ENCODE measurements around the gene MAST4. TPM values are rescaled to one million over a fixed set of nuclear protein-coding genes. Genes with fewer than 3 reads are reported as not detected.

MAST4 gene
- total RNA-seq, 1 donor from 2014 or later = 17.2 TPM

DNA sequence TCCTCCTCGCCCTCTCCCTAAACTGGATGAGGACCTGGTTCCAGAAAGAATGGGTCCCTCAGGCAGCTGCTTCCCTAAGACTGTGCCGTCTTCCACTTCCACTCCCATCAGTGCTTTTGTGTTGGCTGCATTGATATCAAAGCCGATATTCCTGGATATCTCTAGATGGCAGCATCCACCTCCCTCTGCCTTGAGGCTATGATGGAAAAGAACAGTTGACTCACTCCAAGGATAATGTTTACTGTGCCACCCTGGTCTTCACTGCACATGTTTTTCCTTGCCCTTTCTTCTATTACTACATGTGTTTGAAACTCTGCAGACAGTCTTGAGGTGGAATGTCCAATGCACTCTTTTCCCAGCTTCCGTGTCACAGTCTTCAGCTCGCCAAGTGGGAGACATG, 211.6 kb downstream of the MAST4 start:
- TF ChIP-seq, protein P1, sequence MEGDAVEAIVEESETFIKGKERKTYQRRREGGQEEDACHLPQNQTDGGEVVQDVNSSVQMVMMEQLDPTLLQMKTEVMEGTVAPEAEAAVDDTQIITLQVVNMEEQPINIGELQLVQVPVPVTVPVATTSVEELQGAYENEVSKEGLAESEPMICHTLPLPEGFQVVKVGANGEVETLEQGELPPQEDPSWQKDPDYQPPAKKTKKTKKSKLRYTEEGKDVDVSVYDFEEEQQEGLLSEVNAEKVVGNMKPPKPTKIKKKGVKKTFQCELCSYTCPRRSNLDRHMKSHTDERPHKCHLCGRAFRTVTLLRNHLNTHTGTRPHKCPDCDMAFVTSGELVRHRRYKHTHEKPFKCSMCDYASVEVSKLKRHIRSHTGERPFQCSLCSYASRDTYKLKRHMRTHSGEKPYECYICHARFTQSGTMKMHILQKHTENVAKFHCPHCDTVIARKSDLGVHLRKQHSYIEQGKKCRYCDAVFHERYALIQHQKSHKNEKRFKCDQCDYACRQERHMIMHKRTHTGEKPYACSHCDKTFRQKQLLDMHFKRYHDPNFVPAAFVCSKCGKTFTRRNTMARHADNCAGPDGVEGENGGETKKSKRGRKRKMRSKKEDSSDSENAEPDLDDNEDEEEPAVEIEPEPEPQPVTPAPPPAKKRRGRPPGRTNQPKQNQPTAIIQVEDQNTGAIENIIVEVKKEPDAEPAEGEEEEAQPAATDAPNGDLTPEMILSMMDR (IDR thresholded peaks at IDR 0.05) = no peak
- Mint-ChIP-seq H3K36me3 (ENCODE audit: low read depth) (no peaks in the 10 kb centered on the region), H3K4me1 (peaks cover 9% of the 10 kb centered on the region), H3K4me3 (no peak overlapping the region), H3K9me3 (no peaks in the 10 kb centered on the region), H3K27ac (no peak overlapping the region), H3K27me3 (peaks cover 7% of the 10 kb centered on the region)
- ChIA-PET CTCF (interaction anchor here (1.4 kb wide), 1 partner anchor 11 kb away, joined by 3 read pairs; no protein-coding TSS in a partner anchor), POLR2A (no interaction called here)
- ATAC-seq (ENCODE audit: low read depth) = no peak
- intact Hi-C loops (cut with micrococcal nuclease) = no loop called here
- DNase-seq = no peak

DNA sequence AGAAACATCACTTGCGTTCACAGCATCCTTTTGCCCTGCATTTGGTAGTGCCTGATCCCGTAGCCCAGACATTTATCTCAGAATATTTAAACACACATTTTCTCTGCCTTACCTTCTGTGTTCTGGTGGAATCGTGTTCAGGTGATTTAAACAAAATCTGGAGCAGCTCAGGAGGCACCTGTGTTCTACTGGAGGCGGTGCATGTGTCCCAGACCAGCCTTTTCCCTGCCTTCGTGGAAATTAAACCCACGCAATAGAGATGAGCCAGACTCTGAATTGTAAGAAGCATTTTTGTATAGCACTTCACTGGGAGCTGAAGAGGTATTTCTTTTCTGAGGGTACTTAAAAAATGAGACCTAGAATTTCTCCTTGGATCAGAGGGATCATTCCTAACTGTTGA, 212.5 kb downstream of the MAST4 start:
- POLR2A ChIA-PET = no interaction called here
- peaks cover 9% of the 10 kb centered on the region for H3K4me1 Mint-ChIP-seq
- intact Hi-C loops (cut with micrococcal nuclease) = no loop called here
- ATAC-seq (ENCODE audit: low read depth) (no peak), DNase-seq (no peak)
- TF ChIP-seq, protein P1 (IDR thresholded peaks at IDR 0.05) = no peak
- CTCF ChIA-PET = interaction anchor here (1.4 kb wide), 1 partner anchor 11 kb away, joined by 3 read pairs; no protein-coding TSS in a partner anchor
- H3K4me3 Mint-ChIP-seq = no peak overlapping the region
- peaks cover 7% of the 10 kb centered on the region for H3K27me3 Mint-ChIP-seq
- no peak overlapping the region for H3K27ac Mint-ChIP-seq
- H3K36me3 Mint-ChIP-seq (ENCODE audit: low read depth) = no peaks in the 10 kb centered on the region
- H3K9me3 Mint-ChIP-seq = no peaks in the 10 kb centered on the region

DNA sequence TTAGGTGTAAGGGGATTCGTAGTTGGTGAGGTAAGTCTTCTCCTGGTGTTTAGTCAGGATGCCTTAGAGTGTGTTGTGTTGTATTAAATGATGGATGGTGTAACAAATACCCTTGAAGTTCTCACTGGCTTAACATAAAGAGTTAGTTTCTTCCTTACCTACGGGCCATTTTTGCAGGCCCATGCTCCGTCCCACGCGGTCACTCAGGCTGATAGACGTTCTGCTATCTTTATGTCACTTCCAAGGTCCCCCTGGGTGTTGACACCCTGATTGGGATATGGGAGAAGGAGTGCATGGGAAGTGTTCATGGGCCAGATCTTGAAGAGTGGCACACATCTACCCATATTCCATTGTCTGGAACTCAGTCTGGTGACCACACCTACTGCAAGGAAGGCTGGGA, 214.0 kb downstream of the MAST4 start:
- Mint-ChIP-seq H3K27ac (no peak overlapping the region), H3K4me1 (peaks cover 11% of the 10 kb centered on the region), H3K27me3 (peaks cover 9% of the 10 kb centered on the region), H3K36me3 (ENCODE audit: low read depth) (no peaks in the 10 kb centered on the region), H3K4me3 (no peak overlapping the region), H3K9me3 (no peaks in the 10 kb centered on the region)
- ChIA-PET CTCF (no interaction called here), POLR2A (no interaction called here)
- ATAC-seq (ENCODE audit: low read depth) = no peak
- intact Hi-C loops (cut with micrococcal nuclease) = loop anchor here (5.0 to 10.0 kb wide), 2 partner anchors 125 to 342 kb away; no protein-coding TSS in a partner anchor
- TF ChIP-seq, protein P1 (IDR thresholded peaks at IDR 0.05) = no peak
- DNase-seq = no peak

DNA sequence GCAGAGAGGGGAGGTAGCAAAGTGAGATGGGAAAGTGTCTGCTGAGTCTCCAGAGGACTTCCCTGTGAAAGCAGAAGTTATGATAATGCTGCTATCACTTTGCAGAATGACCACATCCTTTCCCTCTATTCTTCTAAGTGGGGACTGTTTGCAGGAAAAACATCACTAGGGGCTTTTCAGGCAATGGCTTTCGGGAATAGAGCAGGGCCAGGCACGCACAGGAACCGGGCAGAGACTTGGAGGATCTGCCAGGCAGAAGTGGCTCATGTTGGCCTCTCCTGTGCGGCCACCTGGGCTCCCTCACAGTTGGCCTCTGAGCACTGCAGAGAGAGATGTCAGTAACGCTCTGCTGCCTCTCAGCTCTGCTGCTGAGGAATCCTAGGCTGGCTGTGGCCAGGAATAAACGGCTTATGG, 214.7 kb downstream of the MAST4 start:
- no peak for ATAC-seq (ENCODE audit: low read depth)
- Mint-ChIP-seq H3K9me3 (no peaks in the 10 kb centered on the region), H3K27ac (peak overlapping the region; percentile 5), H3K27me3 (peaks cover 9% of the 10 kb centered on the region), H3K4me3 (no peak overlapping the region), H3K4me1 (peaks cover 11% of the 10 kb centered on the region), H3K36me3 (ENCODE audit: low read depth) (no peaks in the 10 kb centered on the region)
- ChIA-PET CTCF (no interaction called here), POLR2A (no interaction called here)
- TF ChIP-seq, protein P1 (IDR thresholded peaks at IDR 0.05) = no peak
- intact Hi-C loops (cut with micrococcal nuclease) = loop anchor here (5.0 to 10.0 kb wide), 2 partner anchors 124 to 341 kb away; no protein-coding TSS in a partner anchor
- no peak for DNase-seq

DNA sequence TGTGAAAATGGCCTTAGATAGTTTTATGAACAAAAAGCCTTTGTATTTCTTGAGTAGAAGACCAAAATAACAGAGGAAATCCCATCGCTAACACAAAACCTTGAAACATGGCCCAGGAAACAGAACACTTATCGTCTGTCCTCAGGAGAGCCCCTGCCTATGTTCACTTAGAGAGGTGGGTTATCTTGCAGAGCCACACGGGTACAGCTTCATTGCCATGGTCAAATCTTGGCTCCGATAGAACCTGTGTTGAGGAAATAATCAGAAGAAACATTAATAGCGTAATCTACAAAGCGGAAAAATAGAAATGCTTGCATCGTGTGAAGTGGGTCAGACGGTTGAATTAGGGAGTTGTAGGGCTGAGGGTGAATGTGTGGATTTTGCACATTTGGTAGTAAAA, 216.1 kb downstream of the MAST4 start:
- H3K4me1 Mint-ChIP-seq = peaks cover 11% of the 10 kb centered on the region
- no peak for ATAC-seq (ENCODE audit: low read depth)

More for the DNA sequence above, 216.1 kb downstream of the MAST4 start:
- ChIA-PET CTCF (interaction anchor here (0.8 to 1.9 kb wide), 3 partner anchors 8 to 506 kb away, joined by 3 to 6 read pairs (median 5); no protein-coding TSS in a partner anchor), POLR2A (no interaction called here)
- Mint-ChIP-seq H3K27ac (no peak overlapping the region), H3K4me3 (no peak overlapping the region), H3K36me3 (ENCODE audit: low read depth) (no peaks in the 10 kb centered on the region), H3K9me3 (no peaks in the 10 kb centered on the region), H3K27me3 (peaks cover 9% of the 10 kb centered on the region)
- intact Hi-C loops (cut with micrococcal nuclease) = loop anchor here (5.0 to 10.0 kb wide), 2 partner anchors 123 to 340 kb away; no protein-coding TSS in a partner anchor
- TF ChIP-seq, protein P1 (IDR thresholded peaks at IDR 0.05) = no peak
- no peak for DNase-seq

Measured in activated B cell treated with CpG ODN at 0.5 μM for 24 hours (primary cell).